K562 (cell line): ENCODE data around the gene HEATR9. TPM values are rescaled to one million over a fixed set of nuclear protein-coding genes. Genes with fewer than 3 reads are reported as not detected.

ENCODE experiments used
- ATAC-seq: fragments of 200-7000 bp; cut with Tn5 transposase; 3 replicates; pipeline ENCODE4 v1.9.1; 2020; ENCODE audit warnings: moderate library complexity
- BruUV-seq: library from RNA; stranded (reverse); fragments of 400-500 nt; replicated peaks from 2 replicates; lab custom pipeline; 2021; lab: Mats Ljungman, UMichigan
- CTCF ChIA-PET: fragments of 300-600 bp; formaldehyde crosslinking; extraction: SDS; loops from one replicate; lab custom pipeline; 2021; ENCODE audit warnings: low intra/inter-chr PET ratio; lab: Yijun Ruan, JAX
- POLR2A ChIA-PET: fragments of 300-600, 350-650 bp; sonication (Branson Sonifier 250); formaldehyde crosslinking; extraction: SDS; loops from one replicate; lab custom pipeline; 2021; ENCODE audit warnings: antibody characterized with exemption, inconsistent platforms; lab: Yijun Ruan, JAX
- DNase-seq, 4 experiments: peaks; one replicate each; pipeline versions ENCODE4 v3.0.0 to v3.0.0-alpha.2; 2011 to 2018; ENCODE audit warnings: low spot score in 3 of 4, mixed read lengths in 3 of 4; ENCODE audit errors: extremely low read depth in 1 of 4
- FAIRE-seq: peaks from 2 replicates; lab custom pipeline; 2011; peaks lifted over from hg19 to GRCh38; lab: Jason Lieb, UNC
- H2AFZ ChIP-seq: 2 replicates; pipeline ENCODE4 v1.6.0; 2011; ENCODE audit warnings: low read depth, low read length, control low read depth, inconsistent platforms
- H3K27ac ChIP-seq: fragments of 200-600 bp; 3 replicates; pipeline ENCODE4 v1.8.0; 2011; ENCODE audit warnings: low read depth, mild to moderate bottlenecking, control low read depth, inconsistent platforms, low read length, moderate library complexity, mixed read lengths; ENCODE audit errors: extremely low read depth
- H3K27me3 ChIP-seq, 2 experiments: fragments of 300-600 bp in 1 of 2; 2 replicates in 1 of 2; 3 replicates in 1 of 2; pipeline versions ENCODE4 v1.6.0 to v1.8.0; 2011; ENCODE audit warnings: inconsistent platforms in 2 of 2, low read length in 2 of 2, mild to moderate bottlenecking in 1 of 2, mixed read lengths in 1 of 2, moderate library complexity in 1 of 2; ENCODE audit not compliant: control insufficient read depth in 2 of 2, insufficient read depth in 2 of 2
- H3K36me3 ChIP-seq: fragments of 300-600 bp; 3 replicates; pipeline ENCODE4 v1.8.0; 2011; ENCODE audit warnings: mild to moderate bottlenecking, low read length, inconsistent platforms; ENCODE audit not compliant: control insufficient read depth, insufficient read depth
- H3K4me1 ChIP-seq, 2 experiments: fragments of 200-600 bp in 1 of 2; replicated peaks in 1 of 2; 2 replicates in 1 of 2; 3 replicates in 1 of 2; pipeline versions ENCODE4 v1.5.1 to v1.8.0; 2011; ENCODE audit warnings: inconsistent platforms in 2 of 2, low read length in 2 of 2, mild to moderate bottlenecking in 1 of 2, mixed read lengths in 1 of 2, moderate library complexity in 1 of 2; ENCODE audit not compliant: control insufficient read depth in 2 of 2, insufficient read depth in 2 of 2
- H3K4me2 ChIP-seq: 2 replicates; pipeline ENCODE4 v1.6.1; 2011; ENCODE audit warnings: low read length, control low read depth, inconsistent platforms, mixed read lengths; ENCODE audit not compliant: insufficient read depth
- H3K4me3 ChIP-seq: fragments of 200-600 bp; sonication (generic), shearing (Covaris generic); 2 replicates; pipeline ENCODE4 v1.5.1; 2016; ENCODE audit warnings: control low read depth, inconsistent platforms
- H3K79me2 ChIP-seq: fragments of 200-600 bp; 3 replicates; pipeline ENCODE4 v1.8.0; 2011; ENCODE audit warnings: low read length, inconsistent platforms; ENCODE audit not compliant: control insufficient read depth, insufficient read depth
- H3K9ac ChIP-seq, 2 experiments: 2 replicates each; pipeline versions ENCODE4 v1.6.0 to v1.6.1; 2011; ENCODE audit warnings: low read depth in 2 of 2, low read length in 2 of 2, control low read depth in 1 of 2, inconsistent platforms in 1 of 2, mild to moderate bottlenecking in 1 of 2, mixed read lengths in 1 of 2; ENCODE audit not compliant: insufficient read depth in 1 of 2
- H3K9me1 ChIP-seq: one replicate; pipeline ENCODE4 v1.6.0; 2011; ENCODE audit warnings: inconsistent platforms, mild to moderate bottlenecking, low read length, moderate library complexity; ENCODE audit not compliant: control insufficient read depth, insufficient read depth
- H3K9me3 ChIP-seq: replicated peaks from 2 replicates; pipeline ENCODE4 v1.5.1; 2011; ENCODE audit warnings: low read depth, low read length, inconsistent platforms; ENCODE audit not compliant: control insufficient read depth, insufficient read depth
- H4K20me1 ChIP-seq: replicated peaks from 2 replicates; pipeline ENCODE4 v1.6.1; 2011; ENCODE audit warnings: low read length, inconsistent platforms, mixed read lengths; ENCODE audit not compliant: control insufficient read depth, insufficient read depth
- COPS2 ChIP-seq: fragments of 450-650 bp; conservative IDR thresholded peaks from 2 replicates; pipeline ENCODE4 v1.6.1; 2016; ENCODE audit warnings: mild to moderate bottlenecking, moderate library complexity
- DDX20 ChIP-seq: fragments of 450-650 bp; IDR thresholded peaks from 2 replicates; pipeline ENCODE4 v1.6.1; 2016; ENCODE audit warnings: missing genetic modification characterization, low read depth, mild to moderate bottlenecking, missing compliant biosample characterization, moderate library complexity
- HOMEZ ChIP-seq: fragments of 250-450 bp; sonication (Bioruptor Pico); IDR thresholded peaks from 2 replicates; pipeline ENCODE4 v1.4.0; 2020; ENCODE audit warnings: mild to moderate bottlenecking, moderate library complexity
- PHTF2 ChIP-seq: fragments of 250-450 bp; sonication (Bioruptor Pico); IDR thresholded peaks from 2 replicates; pipeline ENCODE4 v1.5.0; 2021; ENCODE audit warnings: mild to moderate bottlenecking
- TAF15 ChIP-seq: fragments of 200-400 bp; formaldehyde crosslinking; IDR thresholded peaks from 2 replicates; pipeline ENCODE4 v1.6.1; 2017; ENCODE audit warnings: mild to moderate bottlenecking, low read depth, low read length, moderate library complexity
- TGIF2 ChIP-seq: sonication (generic); formaldehyde crosslinking; IDR thresholded peaks from 2 replicates; pipeline ENCODE4 v1.8.1; 2022; ENCODE audit warnings: mild to moderate bottlenecking, missing genetic modification reagents, moderate library complexity
- THAP7 ChIP-seq: fragments of 250-450 bp; sonication (Bioruptor Pico); IDR thresholded peaks from 2 replicates; pipeline ENCODE4 v1.5.0; 2021
- ZNF175 ChIP-seq: fragments of 200-800 bp; sonication (Bioruptor generic); IDR thresholded peaks from 2 replicates; pipeline ENCODE4 v1.6.1; 2016; ENCODE audit warnings: low read depth, mild to moderate bottlenecking, missing genetic modification characterization, missing compliant biosample characterization
- ZNF184 ChIP-seq: sonication (generic); formaldehyde crosslinking; IDR thresholded peaks from 2 replicates; pipeline ENCODE4 v1.5.0; 2020; ENCODE audit warnings: missing genetic modification reagents
- WGBS: fragments of 100-300 bp; shearing (Covaris generic); methylation state at CpG from one replicate; pipeline ENCODE4 v1.1.6; 2016; ENCODE audit warnings: low coverage, mixed read lengths; ENCODE audit not compliant: insufficient coverage; ENCODE audit errors: missing lambda C conversion rate; 5-methylcytosine and 5-hydroxymethylcytosine counted together
- in situ Hi-C: fragments of 300-500 bp; cut with MboI; formaldehyde crosslinking; loops from 4 replicates; pipeline ENCODE4 v1.15.0; 2018; ENCODE audit warnings: inconsistent platforms, mixed read lengths
- intact Hi-C: fragments of 100-400 bp; cut with micrococcal nuclease; formaldehyde crosslinking; loops from 2 replicates; pipeline ENCODE4 v1.14.2; 2022
- polyA plus RNA-seq, 8 experiments: library from polyadenylated mRNA; depleted of rRNA in 4 of 8; stranded (reverse) in 5 of 8; unstranded in 3 of 8; fragments of >200 nt; fragmentation: Nextera tagmentation in 2 of 8; fragmentation: Illumina TruSeq in 1 of 8; extraction: Ambion mirVana in 2 of 8; extraction: Trizol in 1 of 8; gene quantifications; 2 replicates each; pipeline versions ENCODE4 v1.2.1 to v1.2.3, GENCODE V29; 2011 to 2014; ENCODE audit warnings: inconsistent platforms in 1 of 8, missing spikeins in 1 of 8
- total RNA-seq, 7 experiments: library from RNA; depleted of rRNA in 6 of 7; stranded (reverse); fragments of >200 nt in 6 of 7; fragmentation: Illumina TruSeq in 2 of 7; extraction: Trizol in 2 of 7; gene quantifications; 2 replicates each; pipeline versions ENCODE4 v1.2.1 to v1.2.3, GENCODE V29; 2011 to 2021; ENCODE audit warnings: low replicate concordance in 1 of 7

The HEATR9 gene
- total and polyA plus RNA-seq, 9 of the 15 experiments (the other 6 are each of a cell fraction or from before 2014, with no cell fraction given), result not detected

- no peaks in the 10 kb centered on the region for H3K27me3 ChIP-seq
- DNase-seq (no peak), ATAC-seq (no peak), FAIRE-seq (no peak)
- H3K79me2 ChIP-seq, result no peaks in the 10 kb centered on the region
- no peak overlapping the region for H3K4me2 ChIP-seq
- H3K36me3 ChIP-seq, result no peaks in the 10 kb centered on the region
- H3K27ac ChIP-seq, result no peak overlapping the region
- POLR2A ChIA-PET, result interaction anchor here (1.0 to 2.1 kb wide), 3 partner anchors 10 to 28 kb away, joined by 3 to 6 read pairs (median 4); no protein-coding TSS in a partner anchor
- H4K20me1 ChIP-seq, result no peaks in the 10 kb centered on the region
- CTCF ChIA-PET, result no interaction called here
- no peaks in the 10 kb centered on the region for H3K9me1 ChIP-seq
- H3K9ac ChIP-seq, result no peak overlapping the region
- peaks cover 15 to 36% of the 10 kb centered on the region in 2 experiments; a peak in 4 of 5 replicates for H3K4me1 ChIP-seq
- H3K4me3 ChIP-seq, result no peak overlapping the region
- 61% methylated on average over 3 of the region's 3 CpGs for WGBS
- no TSS peak for BruUV-seq
- H3K9me3 ChIP-seq, result no peaks in the 10 kb centered on the region
- in situ Hi-C loops, result no loop called here
- TF ChIP-seq DDX20 (tag) (no peak), ZNF184 (CRISPR knock-in tag) (no peak), TAF15 (no peak), ZNF175 (no peak), TGIF2 (CRISPR knock-in tag) (no peak), THAP7 (CRISPR knock-in tag) (no peak), COPS2 (no peak), HOMEZ (no peak), PHTF2 (CRISPR knock-in tag) (no peak)
- intact Hi-C loops, result no loop called here
- no peak overlapping the region for H2AFZ ChIP-seq
Measured at GRCh38 chr17:35909408-35909807, 40.7 kb upstream of the HEATR9 start.
